Ishikawa (cell line): ENCODE results near the gene PARD3.

Source experiments
- CEBPB ChIP-seq: IDR thresholded peaks from 2 replicates; pipeline ENCODE4 v1.6.1; 2012
- CREB1 ChIP-seq: IDR thresholded peaks from 2 replicates; pipeline ENCODE4 v1.6.1; 2012; ENCODE audit warnings: low read depth
- EGR1 ChIP-seq: IDR thresholded peaks from 2 replicates; pipeline ENCODE4 v1.6.1; 2012
- EP300 ChIP-seq: IDR thresholded peaks from 2 replicates; pipeline ENCODE4 v1.6.1; 2012; ENCODE audit warnings: borderline replicate concordance
- FOXM1 ChIP-seq: IDR thresholded peaks from 2 replicates; pipeline ENCODE4 v1.6.1; 2012; ENCODE audit warnings: low read depth, borderline replicate concordance
- NFIC ChIP-seq: IDR thresholded peaks from 2 replicates; pipeline ENCODE4 v1.6.1; 2012
- RAD21 ChIP-seq: IDR thresholded peaks from 2 replicates; pipeline ENCODE4 v1.6.1; 2012; ENCODE audit warnings: low read depth
- REST ChIP-seq: IDR thresholded peaks from 2 replicates; pipeline ENCODE4 v1.6.1; 2012; ENCODE audit warnings: low read depth, mild to moderate bottlenecking
- TAF1 ChIP-seq: IDR thresholded peaks from 2 replicates; pipeline ENCODE4 v1.6.1; 2012; ENCODE audit warnings: low read depth, mild to moderate bottlenecking
- TCF12 ChIP-seq: IDR thresholded peaks from 2 replicates; pipeline ENCODE4 v1.6.1; 2012; ENCODE audit warnings: low read depth
- TEAD4 ChIP-seq: IDR thresholded peaks from 2 replicates; pipeline ENCODE4 v1.6.1; 2012
- USF1 ChIP-seq: IDR thresholded peaks from 2 replicates; pipeline ENCODE4 v1.6.1; 2012
- YY1 ChIP-seq: IDR thresholded peaks from 2 replicates; pipeline ENCODE4 v1.6.1; 2012; ENCODE audit warnings: low read depth
- ZBTB7A ChIP-seq: IDR thresholded peaks from 2 replicates; pipeline ENCODE4 v1.6.1; 2012; ENCODE audit warnings: low read depth
- TF ChIP-seq, protein P1 (sequence below): IDR thresholded peaks from 2 replicates; pipeline ENCODE4 v1.6.1; 2012

The PARD3 gene

GRCh38 chr10:34178756-34179155 is 636.3 kb downstream of the PARD3 start:
- TF ChIP-seq FOXM1 = no peak
- TF ChIP-seq YY1 = no peak
- TF ChIP-seq REST = no peak
- TF ChIP-seq EGR1 = no peak
- no peak for TF ChIP-seq TEAD4
- TF ChIP-seq CREB1 = no peak
- TF ChIP-seq ZBTB7A = no peak
- no peak for TF ChIP-seq RAD21
- TF ChIP-seq, protein P1, sequence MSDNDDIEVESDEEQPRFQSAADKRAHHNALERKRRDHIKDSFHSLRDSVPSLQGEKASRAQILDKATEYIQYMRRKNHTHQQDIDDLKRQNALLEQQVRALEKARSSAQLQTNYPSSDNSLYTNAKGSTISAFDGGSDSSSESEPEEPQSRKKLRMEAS = no peak
- no peak for TF ChIP-seq TAF1
- no peak for TF ChIP-seq NFIC
- TF ChIP-seq USF1 = no peak
- TF ChIP-seq EP300 = no peak
- no peak for TF ChIP-seq TCF12

DNA sequence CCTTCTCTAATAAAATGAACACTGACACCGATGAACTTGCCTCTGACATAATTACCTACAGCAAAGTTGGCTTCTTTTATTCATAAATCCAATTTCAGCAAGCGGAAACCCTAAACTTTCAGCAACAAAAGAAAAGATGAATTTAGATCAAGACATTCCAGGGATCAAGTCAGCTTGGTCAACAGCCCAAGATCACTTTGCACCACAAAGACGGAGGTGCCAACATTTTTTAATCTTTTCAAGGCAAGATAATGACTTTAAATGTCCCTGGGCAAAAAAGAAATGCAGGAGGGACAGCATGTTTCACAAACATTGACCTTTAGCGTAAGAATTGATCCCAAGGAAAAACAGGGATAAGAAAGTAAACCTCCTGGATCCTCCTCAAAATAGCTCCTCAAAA is 636.9 kb downstream of the PARD3 start:
- TF ChIP-seq TCF12 (no peak), FOXM1 (no peak), ZBTB7A (no peak), REST (no peak), NFIC (no peak), EP300 (no peak), CREB1 (no peak), EGR1 (no peak), RAD21 (no peak), USF1 (no peak), YY1 (no peak), CEBPB (no peak)
- TF ChIP-seq, protein P1 = no peak

DNA sequence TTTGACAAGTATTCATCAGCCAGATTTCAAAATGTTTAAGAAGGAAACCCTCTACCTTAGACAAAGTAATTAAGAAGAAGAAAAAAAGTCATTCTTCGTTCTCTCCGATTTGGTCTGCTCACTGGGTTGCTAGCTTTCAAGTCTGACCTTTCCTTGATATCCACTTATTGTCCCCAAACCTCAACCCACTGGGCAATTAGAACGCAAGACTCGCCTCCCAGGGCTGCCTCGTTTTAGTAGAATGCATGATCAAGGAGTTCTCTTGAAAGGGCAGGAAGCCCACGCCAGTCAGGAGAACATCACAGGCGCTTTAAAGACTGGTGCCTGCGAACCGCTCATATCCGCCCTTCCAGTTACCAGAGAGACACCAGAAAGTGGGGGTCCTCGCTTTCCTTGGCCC is 637.7 kb downstream of the PARD3 start:
- TF ChIP-seq EGR1 = no peak
- TF ChIP-seq CEBPB = no peak
- TF ChIP-seq REST = no peak
- no peak for TF ChIP-seq CREB1
- no peak for TF ChIP-seq TCF12
- TF ChIP-seq, protein P1 = no peak
- TF ChIP-seq FOXM1 = no peak
- no peak for TF ChIP-seq TEAD4
- TF ChIP-seq NFIC = no peak
- TF ChIP-seq USF1 = no peak
- no peak for TF ChIP-seq RAD21
- TF ChIP-seq TAF1 = no peak
- TF ChIP-seq YY1 = no peak
- TF ChIP-seq EP300 = no peak
- TF ChIP-seq ZBTB7A = no peak

DNA sequence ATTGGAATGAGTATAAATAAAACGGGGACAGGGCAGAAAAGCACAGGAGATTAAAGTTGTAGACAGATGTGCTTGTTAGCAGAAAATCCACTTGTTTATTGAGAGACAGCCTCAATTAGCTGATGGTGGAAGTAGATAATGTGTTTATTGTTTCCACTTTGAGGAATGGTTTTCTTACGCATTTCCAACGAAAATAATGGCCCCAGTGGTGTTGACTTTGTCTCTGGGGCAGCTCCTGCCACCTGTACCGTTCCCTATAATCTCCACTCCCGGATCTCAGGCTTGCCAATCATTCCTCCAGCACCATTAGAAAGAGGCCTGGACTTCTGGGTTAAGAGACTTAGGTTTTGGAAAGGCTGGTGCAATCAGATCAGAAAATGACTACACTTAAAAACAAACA is 638.7 kb downstream of the PARD3 start:
- TF ChIP-seq, protein P1 = no peak
- TF ChIP-seq USF1 = no peak
- no peak for TF ChIP-seq CEBPB
- TF ChIP-seq YY1 = no peak
- no peak for TF ChIP-seq TCF12
- TF ChIP-seq ZBTB7A = no peak
- TF ChIP-seq REST = no peak
- no peak for TF ChIP-seq RAD21
- TF ChIP-seq TAF1 = no peak
- no peak for TF ChIP-seq EGR1
- TF ChIP-seq CREB1 = no peak
- TF ChIP-seq NFIC = no peak
